Measurements from ENCODE around the gene GRK5.

GRCh38 chr10:119247550-119247894, 40.2 kb downstream of the GRK5 start:
- TF ChIP-seq POLR2AphosphoS5 (IDR thresholded peaks at IDR 0.05; ENCODE audit: low read depth, low read length) (no peak), POLR2A (IDR thresholded peaks at IDR 0.05; ENCODE audit: low read depth, low read length) (no peak), SPI1 (IDR thresholded peaks at IDR 0.05; ENCODE audit: low read depth, low read length) (no peak), PAX5 (IDR thresholded peaks at IDR 0.05; ENCODE audit: insufficient read depth, low read length, severe bottlenecking) (no peak)
